ENCODE results near the gene SYT1. TPM values are rescaled to one million over a fixed set of nuclear protein-coding genes. Genes with fewer than 3 reads are reported as not detected.

Gene SYT1
- total RNA-seq, 2 experiments from 2014 or later, result not detected

GRCh38 chr12:79302162-79302814 is 437.7 kb downstream of the SYT1 start:
- Mint-ChIP-seq H3K36me3 (no peaks in the 10 kb centered on the region), H3K9me3 (peaks cover 2% of the 10 kb centered on the region), H3K27ac (no peak overlapping the region), H3K4me1 (no peaks in the 10 kb centered on the region), H3K4me3 (no peak overlapping the region), H3K27me3 (no peaks in the 10 kb centered on the region)
- POLR2A ChIA-PET, result no interaction called here
- no peak for ATAC-seq (ENCODE audit: low read depth)
- no peak for DNase-seq

DNA sequence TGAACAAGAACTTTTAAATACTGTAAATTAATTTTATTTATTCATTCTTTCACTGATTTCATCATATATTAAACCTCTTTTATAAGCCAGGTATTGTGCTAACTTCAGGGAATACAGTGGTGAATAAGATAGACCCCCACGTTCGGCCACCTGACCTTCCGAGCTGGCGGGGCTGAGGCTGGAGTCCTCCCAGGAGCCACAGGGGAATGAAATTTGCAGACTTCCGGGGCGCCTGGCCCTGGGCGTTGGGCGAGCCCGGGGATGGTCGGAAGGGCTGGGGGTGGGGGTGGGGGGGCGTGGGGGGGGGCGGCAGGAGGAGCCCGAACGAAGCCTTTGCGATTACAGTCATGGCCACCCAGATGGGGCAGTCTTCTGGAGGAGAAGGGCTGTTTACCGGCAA is 442.8 kb downstream of the SYT1 start:
- H3K36me3 Mint-ChIP-seq, result no peaks in the 10 kb centered on the region
- H3K27me3 Mint-ChIP-seq, result no peaks in the 10 kb centered on the region
- ATAC-seq (ENCODE audit: low read depth), result no peak
- no peak overlapping the region for H3K4me3 Mint-ChIP-seq
- H3K9me3 Mint-ChIP-seq, result peaks cover 3% of the 10 kb centered on the region
- no peak overlapping the region for H3K27ac Mint-ChIP-seq
- no peaks in the 10 kb centered on the region for H3K4me1 Mint-ChIP-seq
- POLR2A ChIA-PET, result no interaction called here
- DNase-seq, result no peak

DNA sequence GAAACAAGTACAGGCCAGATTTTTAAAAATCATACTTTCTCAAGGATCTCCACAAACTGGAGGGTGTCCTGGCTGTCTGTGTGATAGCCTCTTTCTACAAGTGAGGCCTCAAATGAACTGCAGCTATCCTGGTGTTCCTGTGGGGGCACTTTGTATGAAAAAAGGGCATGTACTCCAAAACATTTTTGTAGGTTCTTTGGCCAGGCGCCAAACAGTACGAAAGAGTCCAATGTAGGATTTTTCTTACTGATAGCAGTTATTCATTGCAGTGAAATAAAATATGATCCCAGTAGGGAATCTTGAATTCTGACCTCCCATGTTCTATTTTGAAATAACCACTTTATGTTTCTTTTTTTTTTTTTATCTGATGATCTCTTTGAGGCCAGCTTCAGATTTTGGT is 444.5 kb downstream of the SYT1 start:
- Mint-ChIP-seq H3K36me3 (no peaks in the 10 kb centered on the region), H3K27me3 (no peaks in the 10 kb centered on the region), H3K4me3 (no peak overlapping the region), H3K27ac (no peak overlapping the region), H3K9me3 (peaks cover 3% of the 10 kb centered on the region), H3K4me1 (no peaks in the 10 kb centered on the region)
- no peak for DNase-seq
- ATAC-seq (ENCODE audit: low read depth), result no peak
- POLR2A ChIA-PET, result no interaction called here

DNA sequence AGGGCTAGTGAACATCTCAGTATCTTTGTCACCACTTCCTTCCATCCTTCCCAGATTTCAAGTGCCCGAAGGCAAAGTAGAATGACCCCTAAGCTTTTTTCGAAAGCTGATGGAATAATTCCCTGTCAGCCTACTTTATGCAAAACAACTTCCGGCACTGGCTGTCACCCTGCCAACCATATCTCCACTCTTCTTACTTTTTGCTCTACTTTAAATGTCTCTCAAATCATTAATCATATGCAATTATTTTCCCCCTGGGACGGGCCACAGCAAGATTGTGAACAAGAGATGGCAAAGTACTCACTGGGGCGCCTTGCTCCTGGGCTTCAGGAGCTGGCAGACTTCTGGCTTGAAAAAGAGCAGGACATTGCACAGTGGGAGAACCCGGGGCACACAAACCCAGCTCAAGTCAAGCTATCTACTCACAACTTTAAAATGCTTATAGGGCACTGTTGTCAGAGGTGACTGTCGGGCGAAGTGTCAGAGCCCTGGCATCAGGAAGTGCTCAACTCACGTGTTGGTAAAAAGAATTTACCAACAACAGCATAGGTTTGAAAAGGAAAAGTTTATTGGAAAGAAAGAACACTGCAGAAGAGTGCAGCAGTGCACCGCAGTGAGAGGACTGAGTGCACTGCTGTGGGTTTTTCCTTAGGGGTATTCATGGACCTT is 452.7 kb downstream of the SYT1 start:
- Mint-ChIP-seq H3K27ac (no peak overlapping the region), H3K36me3 (no peaks in the 10 kb centered on the region)

GRCh38 chr12:79322905-79323304 is 458.3 kb downstream of the SYT1 start:
- POLR2A ChIA-PET, result no interaction called here
- Mint-ChIP-seq H3K27ac (no peak overlapping the region), H3K4me1 (no peaks in the 10 kb centered on the region), H3K27me3 (no peaks in the 10 kb centered on the region), H3K36me3 (no peaks in the 10 kb centered on the region), H3K4me3 (no peak overlapping the region), H3K9me3 (peaks cover 2% of the 10 kb centered on the region)
- ATAC-seq (ENCODE audit: low read depth) (no peak), DNase-seq (no peak)

More for the DNA sequence above, 452.7 kb downstream of the SYT1 start:
- Mint-ChIP-seq H3K4me3 (no peak overlapping the region), H3K27me3 (no peaks in the 10 kb centered on the region), H3K9me3 (peaks cover 2% of the 10 kb centered on the region), H3K4me1 (no peaks in the 10 kb centered on the region)
- DNase-seq (no peak), ATAC-seq (ENCODE audit: low read depth) (no peak)
- POLR2A ChIA-PET, result no interaction called here

GRCh38 chr12:79324571-79324970 is 460.0 kb downstream of the SYT1 start:
- DNase-seq (no peak), ATAC-seq (ENCODE audit: low read depth) (no peak)
- Mint-ChIP-seq H3K9me3 (peaks cover 2% of the 10 kb centered on the region), H3K4me1 (no peaks in the 10 kb centered on the region), H3K4me3 (no peak overlapping the region), H3K27me3 (no peaks in the 10 kb centered on the region), H3K27ac (no peak overlapping the region), H3K36me3 (no peaks in the 10 kb centered on the region)
- POLR2A ChIA-PET, result no interaction called here

- Mint-ChIP-seq H3K27ac (no peak overlapping the region), H3K36me3 (no peaks in the 10 kb centered on the region), H3K27me3 (no peaks in the 10 kb centered on the region), H3K4me1 (no peaks in the 10 kb centered on the region), H3K9me3 (no peaks in the 10 kb centered on the region), H3K4me3 (no peak overlapping the region)
- DNase-seq (no peak), ATAC-seq (ENCODE audit: low read depth) (no peak)
- POLR2A ChIA-PET, result no interaction called here
These were observed 461.6 kb downstream of the SYT1 start for GRCh38 chr12:79326222-79326621.

DNA sequence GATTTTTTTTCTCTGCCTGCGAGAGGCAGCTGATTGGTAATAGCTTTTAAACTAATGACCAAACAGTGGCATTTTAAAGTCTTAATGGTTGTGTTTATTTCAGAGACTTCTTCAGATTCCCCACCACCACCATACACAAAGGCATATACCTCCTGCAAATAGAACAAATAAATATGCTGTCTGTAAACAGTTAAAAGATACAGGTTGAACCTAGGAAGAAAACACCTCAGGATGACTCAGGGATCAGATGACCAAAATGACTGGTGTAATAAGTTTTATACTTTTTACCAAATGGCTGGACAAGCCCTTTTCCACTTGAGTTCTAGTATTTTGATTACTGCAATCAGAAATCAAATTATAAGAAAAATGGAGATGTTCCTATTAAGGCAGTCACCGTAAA is 462.1 kb downstream of the SYT1 start:
- H3K27ac Mint-ChIP-seq, result no peak overlapping the region
- no peaks in the 10 kb centered on the region for H3K9me3 Mint-ChIP-seq
- H3K36me3 Mint-ChIP-seq, result no peaks in the 10 kb centered on the region
- no peak overlapping the region for H3K4me3 Mint-ChIP-seq
- no peak for DNase-seq
- no peak for ATAC-seq (ENCODE audit: low read depth)
- H3K4me1 Mint-ChIP-seq, result no peaks in the 10 kb centered on the region
- no peaks in the 10 kb centered on the region for H3K27me3 Mint-ChIP-seq
- POLR2A ChIA-PET, result no interaction called here

GRCh38 chr12:79327465-79327864 is 462.9 kb downstream of the SYT1 start:
- DNase-seq (no peak), ATAC-seq (ENCODE audit: low read depth) (no peak)
- Mint-ChIP-seq H3K9me3 (no peaks in the 10 kb centered on the region), H3K27me3 (no peaks in the 10 kb centered on the region), H3K36me3 (no peaks in the 10 kb centered on the region), H3K4me1 (no peaks in the 10 kb centered on the region), H3K4me3 (no peak overlapping the region), H3K27ac (no peak overlapping the region)
- POLR2A ChIA-PET, result no interaction called here

GRCh38 chr12:79329933-79330332 is 465.4 kb downstream of the SYT1 start:
- no peak for ATAC-seq (ENCODE audit: low read depth)
- Mint-ChIP-seq H3K9me3 (no peaks in the 10 kb centered on the region), H3K27ac (no peak overlapping the region), H3K27me3 (no peaks in the 10 kb centered on the region), H3K4me3 (no peak overlapping the region), H3K4me1 (no peaks in the 10 kb centered on the region), H3K36me3 (no peaks in the 10 kb centered on the region)
- DNase-seq, result no peak
- POLR2A ChIA-PET, result no interaction called here

GRCh38 chr12:79331870-79332269 is 467.3 kb downstream of the SYT1 start:
- Mint-ChIP-seq H3K4me3 (no peak overlapping the region), H3K27me3 (no peaks in the 10 kb centered on the region), H3K36me3 (no peaks in the 10 kb centered on the region), H3K4me1 (no peaks in the 10 kb centered on the region), H3K9me3 (no peaks in the 10 kb centered on the region), H3K27ac (no peak overlapping the region)
- ATAC-seq (ENCODE audit: low read depth), result no peak
- no peak for DNase-seq
- POLR2A ChIA-PET, result no interaction called here

DNA sequence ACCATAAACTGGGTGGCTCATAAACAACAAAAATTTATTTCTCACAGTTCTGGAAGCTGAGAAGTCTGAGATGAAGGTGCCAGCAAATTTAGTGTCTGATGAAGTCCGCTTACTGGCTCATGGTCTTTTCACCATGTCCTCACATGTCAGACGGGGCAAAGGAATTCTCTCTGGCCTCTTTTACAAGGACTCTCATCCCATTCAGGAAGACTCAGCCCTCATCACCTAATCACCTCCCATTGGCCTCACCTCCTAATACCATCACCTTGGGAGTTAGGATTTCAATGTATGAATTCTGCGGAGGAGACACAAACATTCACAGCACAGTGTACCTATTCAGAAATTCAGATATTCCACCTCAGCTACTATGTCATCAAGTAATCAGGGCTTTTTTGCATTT is 468.6 kb downstream of the SYT1 start:
- Mint-ChIP-seq H3K27ac (no peak overlapping the region), H3K27me3 (no peaks in the 10 kb centered on the region), H3K36me3 (no peaks in the 10 kb centered on the region), H3K9me3 (no peaks in the 10 kb centered on the region), H3K4me3 (no peak overlapping the region), H3K4me1 (no peaks in the 10 kb centered on the region)
- ATAC-seq (ENCODE audit: low read depth), result no peak
- POLR2A ChIA-PET, result no interaction called here
- DNase-seq, result no peak

- DNase-seq, result no peak
- POLR2A ChIA-PET, result no interaction called here
- Mint-ChIP-seq H3K27me3 (no peaks in the 10 kb centered on the region), H3K4me1 (no peaks in the 10 kb centered on the region), H3K9me3 (no peaks in the 10 kb centered on the region), H3K36me3 (no peaks in the 10 kb centered on the region), H3K4me3 (no peak overlapping the region), H3K27ac (no peak overlapping the region)
- no peak for ATAC-seq (ENCODE audit: low read depth)
These were observed 473.2 kb downstream of the SYT1 start for GRCh38 chr12:79337662-79338290.

Data from activated naive CD8-positive, alpha-beta T cell treated with anti-CD3 and anti-CD28 coated beads, Interleukin-2, amount 10 ng/mL, durations not matched to agents 7 days and 5 days (primary cell).